Naive B cell (primary cell): Measurements from ENCODE around the gene OSBPL9. TPM values are rescaled to one million over a fixed set of nuclear protein-coding genes. Genes with fewer than 3 reads are reported as not detected.

ENCODE experiments used
- polyA plus RNA-seq, 6 donors: library from polyadenylated mRNA; unstranded; fragments of 300-500 nt; fragmentation: Illumina TruSeq; gene quantifications; one replicate each; pipeline ENCODE4 v1.2.3, GENCODE V29; 2021; ENCODE audit warnings: low read depth in 6 of 6

OSBPL9 gene
- polyA plus RNA-seq, 6 donors from 2014 or later: 46.7 to 77.8 (median 52.9) TPM

Other genes starting within 250 kb of the OSBPL9 start
- gene EPS15, start 97.8 kb upstream of the OSBPL9 start, polyA plus RNA-seq: 10 to 100 TPM; 40.6 to 76.5 (median 67.9) TPM